Measurements from ENCODE around the gene FOXP1. TPM values are rescaled to one million over a fixed set of nuclear protein-coding genes. Genes with fewer than 3 reads are reported as not detected.

Gene FOXP1
- total RNA-seq, 1 experiment from 2014 or later = 75.3 TPM

- no peaks in the 10 kb centered on the region for H3K79me1 ChIP-seq (ENCODE audit: insufficient read depth, low read depth, low read length, poor library complexity, severe bottlenecking)
- H3K4me2 ChIP-seq (ENCODE audit: insufficient read depth, insufficient read length, low read length) = no peak overlapping the region
- H2BK20ac ChIP-seq (ENCODE audit: low read depth, low read length, poor library complexity, severe bottlenecking) = no peak overlapping the region
- H3K9me3 ChIP-seq (ENCODE audit: control insufficient read depth, low read depth, low read length) = no peaks in the 10 kb centered on the region
- H2BK5ac ChIP-seq (ENCODE audit: insufficient read length, low read length) = no peak overlapping the region
- peaks cover 11% of the 10 kb centered on the region for H3K4me1 ChIP-seq (ENCODE audit: insufficient read depth, low read length)
- no peak overlapping the region for H4K5ac ChIP-seq (ENCODE audit: insufficient read length, low read depth, low read length)
- no peaks in the 10 kb centered on the region for H4K20me1 ChIP-seq (ENCODE audit: control insufficient read depth, insufficient read depth, insufficient read length)
- H3K56ac ChIP-seq (ENCODE audit: insufficient read length, low read depth, low read length) = no peak overlapping the region
- no peak overlapping the region for H3K14ac ChIP-seq (ENCODE audit: insufficient read depth, low read length)
- no peak for DNase-seq
- Mint-ChIP-seq H3K27ac (no peak overlapping the region), H3K36me3 (ENCODE audit: insufficient read depth in 1 of 3, low read depth in 3 of 3) (no peaks in the 10 kb centered on the region; a peak in 1 of 7 replicates), H3K9me3 (no peaks in the 10 kb centered on the region; a peak in 1 of 5 replicates), H3K27me3 (ENCODE audit: low read depth) (no peaks in the 10 kb centered on the region), H3K4me1 (peaks cover 16 to 18% of the 10 kb centered on the region in 2 experiments), H3K4me3 (no peak overlapping the region)
- H3K27me3 ChIP-seq (ENCODE audit: insufficient read depth, low read length) = no peaks in the 10 kb centered on the region
- no peak for TF ChIP-seq CTCF (conservative IDR thresholded peaks at IDR 0.05)
- no peak overlapping the region for H2BK12ac ChIP-seq (ENCODE audit: insufficient read length, low read depth, low read length)
- no peak overlapping the region for H2BK15ac ChIP-seq (ENCODE audit: low read depth, low read length)
- WGBS (ENCODE audit: extremely low coverage, insufficient read length, low lambda C conversion rate) = no CpG with 5 or more reads among the region's 3 CpGs
- no peak overlapping the region for H2BK120ac ChIP-seq (ENCODE audit: low read depth, low read length, poor library complexity, severe bottlenecking)
- H2AK5ac ChIP-seq (ENCODE audit: insufficient read length, low read length) = no peak overlapping the region
- H3K23me2 ChIP-seq (ENCODE audit: insufficient read length, low read depth, low read length, poor library complexity, severe bottlenecking) = no peaks in the 10 kb centered on the region
- no peak overlapping the region for H3K27ac ChIP-seq (ENCODE audit: insufficient read length, low read depth, low read length)
- H3K18ac ChIP-seq (ENCODE audit: insufficient read length, low read depth, low read length) = no peak overlapping the region
- no peaks in the 10 kb centered on the region for H3K79me2 ChIP-seq (ENCODE audit: insufficient read depth, low read length)
- no peak overlapping the region for H3K9ac ChIP-seq (ENCODE audit: extremely low read depth, insufficient read length, low read length)
- no peak overlapping the region for H4K91ac ChIP-seq (ENCODE audit: insufficient read length, low read depth, low read length)
- no peak overlapping the region for H4K8ac ChIP-seq (replicated peaks; ENCODE audit: insufficient read length, low read depth, low read length)
- no peak overlapping the region for H2AFZ ChIP-seq (ENCODE audit: low read length)
- no peak overlapping the region for H3K4ac ChIP-seq (ENCODE audit: low read depth, low read length)
- no peak overlapping the region for H3T11ph ChIP-seq (ENCODE audit: low read length)
- H3K23ac ChIP-seq (ENCODE audit: insufficient read length, low read depth, low read length) = no peak overlapping the region
These were observed 42.2 kb downstream of the FOXP1 start for GRCh38 chr3:71541313-71541712.

Measured in H9 (cell line).